Esophagus muscularis mucosa (tissue), 4 donors: ENCODE data around the gene CCDC186.
A peak's percentile ranks its signal among the peaks of the same experiment; 100 is the strongest.

Source experiments
- CTCF ChIP-seq, 3 experiments: fragments of 200-600 bp in 2 of 3; fragments of 450-650 bp in 1 of 3; sonication (generic) in 2 of 3; IDR thresholded peaks; one replicate each; pipeline ENCODE4 v1.5.1; 2017 to 2019; ENCODE audit warnings: antibody characterized with exemption in 3 of 3, mild to moderate bottlenecking in 2 of 3, moderate library complexity in 1 of 3
- EP300 ChIP-seq: sonication (generic); formaldehyde crosslinking; IDR thresholded peaks from one replicate; pipeline ENCODE4 v1.6.1; 2017; ENCODE audit warnings: antibody characterized with exemption
- POLR2A ChIP-seq: fragments of 450-650 bp; IDR thresholded peaks from one replicate; pipeline ENCODE4 v1.6.1; 2017; ENCODE audit warnings: antibody characterized with exemption, moderate library complexity, mild to moderate bottlenecking, low read depth
- POLR2AphosphoS5 ChIP-seq, 2 donors: sonication (generic); formaldehyde crosslinking; IDR thresholded peaks; one replicate each; pipeline ENCODE4 v1.6.1; 2017; ENCODE audit warnings: antibody characterized with exemption in 2 of 2

GRCh38 chr10:114174695-114175188, 739 bp upstream of the CCDC186 start:
- TF ChIP-seq POLR2AphosphoS5 (IDR thresholded peaks at IDR 0.05) (peak; percentile 30 to 42), CTCF (IDR thresholded peaks at IDR 0.05) (no peak), EP300 (no peak), POLR2A (no peak)
